Stimulated activated memory B cell treated with anti-CD40 and anti-IgM and Interleukin-4, amounts not matched to agents 10 μg/mL and 1 μg/mL and 100 μg/mL, for 72 hours (primary cell): Measurements from ENCODE around the gene USP8.
"Not testable (repeated sequence)": the region's sequence is repeated elsewhere in the genome, so short reads cannot be mapped to it uniquely, and the experiment has no call there.

Experiments used
- ATAC-seq: fragments of 150-1000 bp; cut with Tn5 transposase; 2 replicates; pipeline ENCODE4 v1.10.0; 2021
- H3K27ac Mint-ChIP-seq: one replicate; pipeline ENCODE4 v1.8.0; 2022; ENCODE audit warnings: mild to moderate bottlenecking, mixed read lengths
- H3K27me3 Mint-ChIP-seq: one replicate; pipeline ENCODE4 v1.8.0; 2022; ENCODE audit warnings: mixed read lengths
- H3K36me3 Mint-ChIP-seq: one replicate; pipeline ENCODE4 v1.8.0; 2022; ENCODE audit warnings: mixed read lengths
- H3K4me1 Mint-ChIP-seq: one replicate; pipeline ENCODE4 v1.8.0; 2022; ENCODE audit warnings: mixed read lengths
- H3K4me3 Mint-ChIP-seq: one replicate; pipeline ENCODE4 v1.8.0; 2022; ENCODE audit warnings: mild to moderate bottlenecking, moderate library complexity, mixed read lengths
- H3K9me3 Mint-ChIP-seq: one replicate; pipeline ENCODE4 v1.8.0; 2022; ENCODE audit warnings: mixed read lengths

Gene USP8

GRCh38 chr15:50425219-50425618 is 1.0 kb downstream of the USP8 start:
- Mint-ChIP-seq H3K27me3 (no peaks in the 10 kb centered on the region), H3K36me3 (peaks cover 11% of the 10 kb centered on the region), H3K4me1 (peaks cover 33% of the 10 kb centered on the region), H3K27ac (peak overlapping the region; percentile 90), H3K9me3 (no peaks in the 10 kb centered on the region), H3K4me3 (peak overlapping the region; percentile 95)
- ATAC-seq = no peak

- H3K4me1 Mint-ChIP-seq = peaks cover 35% of the 10 kb centered on the region
- not testable (repeated sequence) for H3K27ac Mint-ChIP-seq, ATAC-seq
Observed at GRCh38 chr15:50425678-50426246, 1.6 kb downstream of the USP8 start.

GRCh38 chr15:50426428-50426827 is 2.2 kb downstream of the USP8 start:
- no peak for ATAC-seq
- H3K4me1 Mint-ChIP-seq = peaks cover 42% of the 10 kb centered on the region
- H3K27ac Mint-ChIP-seq = no peak overlapping the region
- H3K36me3 Mint-ChIP-seq = peaks cover 11% of the 10 kb centered on the region
- no peaks in the 10 kb centered on the region for H3K27me3 Mint-ChIP-seq
- H3K9me3 Mint-ChIP-seq = no peaks in the 10 kb centered on the region
- H3K4me3 Mint-ChIP-seq = no peak overlapping the region

More at GRCh38 chr15:50425678-50426246, 1.6 kb downstream of the USP8 start:
- peak overlapping the region; percentile 95 for H3K4me3 Mint-ChIP-seq
- not testable (repeated sequence) for H3K27me3 Mint-ChIP-seq, H3K9me3 Mint-ChIP-seq
- H3K36me3 Mint-ChIP-seq = peaks cover 11% of the 10 kb centered on the region

GRCh38 chr15:50431204-50431603 is 7.0 kb downstream of the USP8 start:
- H3K4me3 Mint-ChIP-seq = no peak overlapping the region
- no peaks in the 10 kb centered on the region for H3K9me3 Mint-ChIP-seq
- H3K27me3 Mint-ChIP-seq = no peaks in the 10 kb centered on the region
- H3K27ac Mint-ChIP-seq = peak overlapping the region; percentile 44
- H3K36me3 Mint-ChIP-seq = peaks cover 29% of the 10 kb centered on the region
- no peak for ATAC-seq
- peaks cover 48% of the 10 kb centered on the region for H3K4me1 Mint-ChIP-seq

GRCh38 chr15:50432230-50432629 is 8.0 kb downstream of the USP8 start:
- no peak for ATAC-seq
- H3K27ac Mint-ChIP-seq = peak overlapping the region; percentile 44
- H3K9me3 Mint-ChIP-seq = no peaks in the 10 kb centered on the region
- no peak overlapping the region for H3K4me3 Mint-ChIP-seq
- H3K4me1 Mint-ChIP-seq = peaks cover 43% of the 10 kb centered on the region
- H3K27me3 Mint-ChIP-seq = no peaks in the 10 kb centered on the region
- peaks cover 25% of the 10 kb centered on the region for H3K36me3 Mint-ChIP-seq

GRCh38 chr15:50435772-50436171 is 11.6 kb downstream of the USP8 start:
- H3K36me3 Mint-ChIP-seq = peaks cover 37% of the 10 kb centered on the region
- H3K27ac Mint-ChIP-seq = peak overlapping the region; percentile 2
- peaks cover 34% of the 10 kb centered on the region for H3K4me1 Mint-ChIP-seq
- H3K9me3 Mint-ChIP-seq = no peaks in the 10 kb centered on the region
- no peaks in the 10 kb centered on the region for H3K27me3 Mint-ChIP-seq
- no peak for ATAC-seq
- no peak overlapping the region for H3K4me3 Mint-ChIP-seq

GRCh38 chr15:50438251-50438650 is 14.0 kb downstream of the USP8 start:
- H3K27ac Mint-ChIP-seq = no peak overlapping the region
- no peak overlapping the region for H3K4me3 Mint-ChIP-seq

GRCh38 chr15:50440932-50441331 is 16.7 kb downstream of the USP8 start:
- no peak overlapping the region for H3K27ac Mint-ChIP-seq
- H3K4me3 Mint-ChIP-seq = no peak overlapping the region
- ATAC-seq = no peak
- peaks cover 43% of the 10 kb centered on the region for H3K36me3 Mint-ChIP-seq
- H3K4me1 Mint-ChIP-seq = peaks cover 35% of the 10 kb centered on the region
- H3K27me3 Mint-ChIP-seq = no peaks in the 10 kb centered on the region
- no peaks in the 10 kb centered on the region for H3K9me3 Mint-ChIP-seq

More at GRCh38 chr15:50438251-50438650, 14.0 kb downstream of the USP8 start:
- Mint-ChIP-seq H3K4me1 (peaks cover 22% of the 10 kb centered on the region), H3K27me3 (no peaks in the 10 kb centered on the region), H3K9me3 (no peaks in the 10 kb centered on the region), H3K36me3 (peaks cover 41% of the 10 kb centered on the region)
- no peak for ATAC-seq

- H3K4me1 Mint-ChIP-seq = peaks cover 24% of the 10 kb centered on the region
- H3K4me3 Mint-ChIP-seq = no peak overlapping the region
- peaks cover 47% of the 10 kb centered on the region for H3K36me3 Mint-ChIP-seq
- no peaks in the 10 kb centered on the region for H3K9me3 Mint-ChIP-seq
- H3K27me3 Mint-ChIP-seq = no peaks in the 10 kb centered on the region
- ATAC-seq = no peak
- H3K27ac Mint-ChIP-seq = no peak overlapping the region
Observed at GRCh38 chr15:50452927-50453326, 28.7 kb downstream of the USP8 start.

GRCh38 chr15:50458348-50459112 is 34.3 kb downstream of the USP8 start:
- no peaks in the 10 kb centered on the region for H3K9me3 Mint-ChIP-seq
- peaks cover 56% of the 10 kb centered on the region for H3K36me3 Mint-ChIP-seq
- no peak overlapping the region for H3K4me3 Mint-ChIP-seq
- peaks cover 47% of the 10 kb centered on the region for H3K4me1 Mint-ChIP-seq
- H3K27me3 Mint-ChIP-seq = no peaks in the 10 kb centered on the region
- ATAC-seq = no peak
- peak overlapping the region; percentile 32 for H3K27ac Mint-ChIP-seq

GRCh38 chr15:50463423-50464358 is 39.5 kb downstream of the USP8 start:
- H3K27ac Mint-ChIP-seq = peak overlapping the region; percentile 78
- H3K9me3 Mint-ChIP-seq = no peaks in the 10 kb centered on the region
- H3K4me3 Mint-ChIP-seq = no peak overlapping the region
- H3K27me3 Mint-ChIP-seq = no peaks in the 10 kb centered on the region
- H3K36me3 Mint-ChIP-seq = peaks cover 44% of the 10 kb centered on the region
- peaks cover 28% of the 10 kb centered on the region for H3K4me1 Mint-ChIP-seq
- peak; percentile 76 for ATAC-seq

GRCh38 chr15:50471072-50471471 is 46.9 kb downstream of the USP8 start:
- H3K4me1 Mint-ChIP-seq = peaks cover 17% of the 10 kb centered on the region
- no peak overlapping the region for H3K4me3 Mint-ChIP-seq
- peak overlapping the region; percentile 46 for H3K27ac Mint-ChIP-seq
- peaks cover 51% of the 10 kb centered on the region for H3K36me3 Mint-ChIP-seq
- H3K27me3 Mint-ChIP-seq = no peaks in the 10 kb centered on the region
- no peak for ATAC-seq
- no peaks in the 10 kb centered on the region for H3K9me3 Mint-ChIP-seq

GRCh38 chr15:50476143-50476542 is 51.9 kb downstream of the USP8 start:
- Mint-ChIP-seq H3K4me3 (no peak overlapping the region), H3K36me3 (peaks cover 59% of the 10 kb centered on the region), H3K4me1 (peaks cover 18% of the 10 kb centered on the region), H3K9me3 (no peaks in the 10 kb centered on the region), H3K27ac (no peak overlapping the region), H3K27me3 (no peaks in the 10 kb centered on the region)
- no peak for ATAC-seq

GRCh38 chr15:50484781-50485180 is 60.6 kb downstream of the USP8 start:
- peaks cover 34% of the 10 kb centered on the region for H3K4me1 Mint-ChIP-seq
- peaks cover 60% of the 10 kb centered on the region for H3K36me3 Mint-ChIP-seq
- H3K9me3 Mint-ChIP-seq = peaks cover 4% of the 10 kb centered on the region
- H3K27ac Mint-ChIP-seq = no peak overlapping the region
- no peaks in the 10 kb centered on the region for H3K27me3 Mint-ChIP-seq
- ATAC-seq = peak; percentile 86
- H3K4me3 Mint-ChIP-seq = peak overlapping the region; percentile 11

GRCh38 chr15:50485389-50485788 is 61.2 kb downstream of the USP8 start:
- Mint-ChIP-seq H3K9me3 (peaks cover 4% of the 10 kb centered on the region), H3K4me1 (peaks cover 33% of the 10 kb centered on the region), H3K4me3 (no peak overlapping the region), H3K36me3 (peaks cover 59% of the 10 kb centered on the region), H3K27ac (no peak overlapping the region), H3K27me3 (no peaks in the 10 kb centered on the region)
- no peak for ATAC-seq
